Skeletal muscle satellite cell (primary cell): Measurements from ENCODE around the gene IRF4.

Experiments used
- H3K27me3 ChIP-seq: 2 replicates; pipeline ENCODE4 v1.7.0; 2013; ENCODE audit warnings: low read length; ENCODE audit not compliant: control insufficient read depth, insufficient read depth
- H3K36me3 ChIP-seq: 2 replicates; pipeline ENCODE4 v1.7.0; 2013; ENCODE audit warnings: mild to moderate bottlenecking, control low read depth, low read length; ENCODE audit not compliant: insufficient read depth
- H3K4me1 ChIP-seq: 2 replicates; pipeline ENCODE4 v1.7.0; 2013; ENCODE audit warnings: low read length; ENCODE audit not compliant: control insufficient read depth, insufficient read depth
- H3K4me2 ChIP-seq: 2 replicates; pipeline ENCODE4 v1.7.0; 2013; ENCODE audit warnings: mild to moderate bottlenecking, low read length
- H3K4me3 ChIP-seq: 2 replicates; pipeline ENCODE4 v1.7.0; 2013; ENCODE audit warnings: low read length
- H3K9ac ChIP-seq: 2 replicates; pipeline ENCODE4 v1.7.0; 2013; ENCODE audit warnings: mild to moderate bottlenecking, low read depth, low read length, moderate library complexity
- H3K9me3 ChIP-seq: replicated peaks from 2 replicates; pipeline ENCODE4 v1.7.0; 2013; ENCODE audit warnings: mild to moderate bottlenecking, control low read depth, low read length

The IRF4 gene

DNA sequence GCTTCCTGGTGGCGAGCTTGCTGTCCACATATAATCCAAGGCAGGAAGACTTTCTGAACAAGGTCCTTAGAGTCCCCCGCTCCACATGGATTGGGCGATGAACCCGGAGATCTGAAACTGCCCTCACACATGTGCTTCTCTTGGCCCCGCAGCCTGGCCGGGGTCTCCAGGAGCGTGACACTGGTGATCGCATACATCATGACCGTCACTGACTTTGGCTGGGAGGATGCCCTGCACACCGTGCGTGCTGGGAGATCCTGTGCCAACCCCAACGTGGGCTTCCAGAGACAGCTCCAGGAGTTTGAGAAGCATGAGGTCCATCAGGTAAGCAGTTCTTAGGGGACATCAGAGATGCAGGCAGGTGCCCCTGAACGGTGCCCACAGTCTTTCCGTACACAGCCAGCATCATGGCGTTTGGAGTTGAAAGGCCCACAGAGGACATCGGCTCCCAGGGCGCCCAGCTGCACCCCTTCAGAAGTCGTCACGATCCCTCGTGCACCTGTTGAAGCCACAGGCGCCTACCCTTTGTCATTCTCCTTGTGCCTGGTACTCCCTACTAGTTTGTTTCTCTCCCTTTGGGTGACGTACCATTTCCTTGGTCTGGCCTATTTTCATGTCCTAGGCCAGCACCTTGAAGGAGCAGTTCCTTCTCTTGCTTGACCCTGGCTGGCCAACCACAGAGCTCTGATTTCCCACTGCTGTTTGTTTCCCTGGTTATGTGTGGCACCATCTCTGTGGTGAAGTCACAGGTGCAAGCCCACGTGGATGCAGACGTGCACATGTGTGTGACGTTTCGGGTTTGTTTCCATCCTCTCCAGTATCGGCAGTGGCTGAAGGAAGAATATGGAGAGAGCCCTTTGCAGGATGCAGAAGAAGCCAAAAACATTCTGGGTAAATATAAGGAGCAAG is 43.3 kb upstream of the IRF4 start:
- Histone ChIP-seq H3K27me3 (no peaks in the 10 kb centered on the region), H3K36me3 (peaks cover 13% of the 10 kb centered on the region), H3K4me1 (peaks cover 6% of the 10 kb centered on the region), H3K9me3 (no peaks in the 10 kb centered on the region), H3K4me3 (no peak overlapping the region), H3K9ac (no peak overlapping the region), H3K4me2 (no peak overlapping the region)

DNA sequence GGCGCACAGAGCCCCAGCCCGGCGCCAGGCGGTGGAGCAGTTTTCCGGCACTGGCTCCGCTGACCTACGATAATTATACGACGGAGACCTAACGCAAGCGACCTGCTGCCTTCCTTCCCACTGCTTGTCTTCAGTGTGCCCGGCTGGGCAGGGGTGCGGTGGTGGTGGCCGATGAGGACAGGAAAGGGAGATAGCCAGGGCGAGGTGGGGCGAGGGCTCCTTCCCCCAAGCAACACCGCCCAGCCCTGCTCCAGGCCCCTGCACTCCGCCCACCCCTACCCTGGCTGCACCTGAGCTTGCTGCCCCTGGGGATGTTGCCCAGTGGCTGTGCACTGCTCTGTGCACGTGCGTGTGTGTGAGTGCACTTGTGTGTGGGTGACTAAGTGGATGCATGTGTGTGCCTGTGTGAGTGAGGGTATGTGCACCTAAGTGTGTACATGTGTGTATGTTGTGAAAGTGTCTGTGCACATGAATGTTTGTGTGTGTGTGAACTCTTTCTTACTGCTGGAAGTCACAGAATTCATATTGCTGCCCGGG is 42.6 kb upstream of the IRF4 start:
- Histone ChIP-seq H3K9ac (no peak overlapping the region), H3K27me3 (no peaks in the 10 kb centered on the region), H3K9me3 (no peaks in the 10 kb centered on the region), H3K36me3 (peaks cover 13% of the 10 kb centered on the region), H3K4me2 (no peak overlapping the region), H3K4me3 (no peak overlapping the region), H3K4me1 (peaks cover 6% of the 10 kb centered on the region)

- Histone ChIP-seq H3K27me3 (no peaks in the 10 kb centered on the region), H3K9me3 (no peaks in the 10 kb centered on the region), H3K36me3 (peaks cover 13% of the 10 kb centered on the region), H3K4me3 (no peak overlapping the region), H3K9ac (no peak overlapping the region), H3K4me1 (peaks cover 6% of the 10 kb centered on the region), H3K4me2 (no peak overlapping the region)
Observed at GRCh38 chr6:349491-349921, 42.0 kb upstream of the IRF4 start.

DNA sequence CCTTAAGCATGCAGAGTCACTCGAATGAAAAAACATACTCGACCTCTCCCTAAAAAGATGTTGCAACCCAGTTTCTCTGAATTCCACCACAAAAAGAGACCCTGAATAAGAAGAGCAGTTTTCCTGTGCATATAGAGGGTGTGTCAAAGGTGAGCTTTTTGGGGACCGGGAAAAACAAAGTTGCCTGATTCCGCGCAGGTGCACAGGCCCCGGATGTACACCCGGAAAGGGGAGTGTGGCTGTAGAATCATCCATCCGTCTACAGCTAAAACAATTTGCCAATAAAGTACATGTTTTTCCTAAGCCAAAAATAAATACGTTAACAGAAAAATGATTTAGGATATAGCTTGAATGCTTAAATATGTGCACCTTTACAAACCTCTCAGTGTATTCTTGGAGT is 41.2 kb upstream of the IRF4 start:
- Histone ChIP-seq H3K4me2 (no peak overlapping the region), H3K36me3 (peaks cover 13% of the 10 kb centered on the region), H3K27me3 (no peaks in the 10 kb centered on the region), H3K4me1 (peaks cover 6% of the 10 kb centered on the region), H3K9me3 (no peaks in the 10 kb centered on the region), H3K9ac (no peak overlapping the region), H3K4me3 (no peak overlapping the region)

- H3K36me3 ChIP-seq = peaks cover 13% of the 10 kb centered on the region
- H3K4me3 ChIP-seq = no peak overlapping the region
- no peak overlapping the region for H3K4me2 ChIP-seq
- no peaks in the 10 kb centered on the region for H3K9me3 ChIP-seq
- H3K27me3 ChIP-seq = no peaks in the 10 kb centered on the region
- H3K4me1 ChIP-seq = peaks cover under 1% of the 10 kb centered on the region
- H3K9ac ChIP-seq = no peak overlapping the region
Observed at GRCh38 chr6:351011-351866, 40.3 kb upstream of the IRF4 start.

- Histone ChIP-seq H3K9me3 (no peaks in the 10 kb centered on the region), H3K9ac (no peak overlapping the region), H3K4me1 (no peaks in the 10 kb centered on the region), H3K4me3 (no peak overlapping the region), H3K27me3 (no peaks in the 10 kb centered on the region), H3K4me2 (no peak overlapping the region), H3K36me3 (peaks cover 13% of the 10 kb centered on the region)
Observed at GRCh38 chr6:351867-352289, 39.7 kb upstream of the IRF4 start.

DNA sequence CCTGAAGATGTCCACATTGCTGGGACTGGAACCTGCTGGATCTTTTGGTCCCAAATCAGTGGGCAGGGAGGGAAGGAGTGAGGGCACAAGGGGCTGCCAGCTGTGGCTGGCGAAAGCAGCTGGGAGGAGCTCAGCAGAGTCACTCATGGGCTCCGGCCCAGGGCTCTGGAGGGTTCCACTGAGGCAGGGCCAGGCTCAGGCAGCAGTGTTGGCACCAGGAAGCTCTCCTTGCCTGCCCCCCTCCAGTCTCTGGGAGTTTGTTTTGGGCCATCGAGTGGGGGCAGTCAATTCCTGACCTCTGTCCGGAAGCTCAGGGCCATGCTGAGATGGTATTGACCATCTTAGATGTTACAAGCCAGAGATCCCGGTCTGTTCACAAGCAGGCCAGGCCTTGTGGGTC is 39.1 kb upstream of the IRF4 start:
- H3K4me3 ChIP-seq = no peak overlapping the region
- H3K9me3 ChIP-seq = no peaks in the 10 kb centered on the region
- H3K4me1 ChIP-seq = no peaks in the 10 kb centered on the region
- no peak overlapping the region for H3K9ac ChIP-seq
- H3K27me3 ChIP-seq = no peaks in the 10 kb centered on the region
- H3K36me3 ChIP-seq = peaks cover 11% of the 10 kb centered on the region
- no peak overlapping the region for H3K4me2 ChIP-seq

DNA sequence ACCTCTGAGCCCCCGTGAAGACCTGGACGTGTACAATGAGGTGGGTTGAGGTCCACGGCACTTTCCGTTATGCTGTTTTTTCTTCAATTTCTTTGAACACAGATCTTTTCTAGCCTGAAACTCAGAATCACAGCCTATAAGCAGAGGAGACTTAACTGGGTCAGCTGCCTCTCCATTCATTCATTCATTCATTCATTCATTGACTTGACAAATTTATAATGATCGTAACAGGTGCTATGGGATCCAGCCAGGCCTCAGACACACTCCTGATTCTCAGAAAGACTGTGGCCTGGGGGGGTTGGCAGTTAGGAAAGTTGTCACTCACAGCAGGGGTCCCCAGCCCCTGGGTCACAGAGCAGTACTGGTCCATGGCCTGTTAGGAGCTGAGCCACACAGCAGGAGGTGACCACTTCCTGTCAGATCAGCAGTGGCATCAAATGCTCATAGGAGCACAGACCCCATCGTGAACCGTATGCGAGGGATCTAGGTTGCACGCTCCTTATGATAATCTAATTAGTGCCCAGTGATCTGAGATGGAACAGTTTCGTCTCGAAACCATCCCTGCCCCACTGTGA is 38.6 kb upstream of the IRF4 start:
- H3K9ac ChIP-seq = no peak overlapping the region
- H3K9me3 ChIP-seq = no peaks in the 10 kb centered on the region
- H3K4me2 ChIP-seq = no peak overlapping the region

DNA sequence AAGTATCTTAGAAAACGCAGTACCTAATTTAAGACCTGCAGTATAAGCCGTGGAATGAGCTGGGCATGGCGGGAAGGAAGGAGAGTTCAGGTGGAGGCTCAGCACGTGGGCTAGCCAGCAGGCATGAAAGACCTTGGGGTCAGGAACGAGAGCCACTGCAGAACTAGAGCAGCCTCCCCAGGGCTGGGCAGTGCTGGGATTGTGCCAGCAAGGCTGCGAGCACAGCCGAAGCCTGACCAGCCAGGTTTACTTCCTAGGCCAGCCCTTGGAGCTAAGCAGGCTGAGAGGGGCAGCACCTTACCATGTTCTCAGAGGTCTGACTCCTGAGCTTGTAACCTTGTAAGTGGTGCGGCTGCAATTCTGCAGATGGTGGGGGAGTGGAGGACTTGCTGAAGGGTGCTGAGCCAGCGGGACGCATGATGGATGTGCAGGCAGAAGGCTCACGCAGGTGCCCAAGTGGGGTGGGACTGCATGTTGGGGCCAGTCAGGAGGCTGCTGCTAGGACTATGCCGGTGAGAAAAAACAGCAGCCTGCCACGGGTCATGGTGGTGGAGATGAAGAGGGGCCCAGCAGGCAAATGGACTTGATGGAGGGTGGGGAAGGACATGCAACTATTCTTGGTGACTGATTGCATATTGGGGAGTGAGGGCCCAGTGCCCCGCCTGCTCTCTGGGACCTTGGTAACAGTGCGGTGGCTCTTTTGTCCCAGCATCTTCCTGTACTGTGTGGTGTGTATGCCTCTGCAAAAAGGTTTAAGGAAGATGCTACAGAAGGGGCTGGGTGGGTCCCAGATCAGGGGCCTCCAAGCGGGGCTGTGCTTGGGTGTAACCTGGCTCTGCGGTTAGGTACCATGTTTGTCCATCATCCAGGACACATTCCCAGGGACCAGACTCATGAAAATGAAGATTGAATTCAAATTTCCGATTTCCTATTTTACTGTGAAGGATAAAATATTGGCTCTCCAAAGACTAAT is 37.6 kb upstream of the IRF4 start:
- peaks cover 2% of the 10 kb centered on the region for H3K36me3 ChIP-seq
- no peaks in the 10 kb centered on the region for H3K9me3 ChIP-seq
- no peak overlapping the region for H3K4me3 ChIP-seq

More for the DNA sequence above, 38.6 kb upstream of the IRF4 start:
- Histone ChIP-seq H3K27me3 (no peaks in the 10 kb centered on the region), H3K4me3 (no peak overlapping the region), H3K36me3 (peaks cover 9% of the 10 kb centered on the region), H3K4me1 (no peaks in the 10 kb centered on the region)

DNA sequence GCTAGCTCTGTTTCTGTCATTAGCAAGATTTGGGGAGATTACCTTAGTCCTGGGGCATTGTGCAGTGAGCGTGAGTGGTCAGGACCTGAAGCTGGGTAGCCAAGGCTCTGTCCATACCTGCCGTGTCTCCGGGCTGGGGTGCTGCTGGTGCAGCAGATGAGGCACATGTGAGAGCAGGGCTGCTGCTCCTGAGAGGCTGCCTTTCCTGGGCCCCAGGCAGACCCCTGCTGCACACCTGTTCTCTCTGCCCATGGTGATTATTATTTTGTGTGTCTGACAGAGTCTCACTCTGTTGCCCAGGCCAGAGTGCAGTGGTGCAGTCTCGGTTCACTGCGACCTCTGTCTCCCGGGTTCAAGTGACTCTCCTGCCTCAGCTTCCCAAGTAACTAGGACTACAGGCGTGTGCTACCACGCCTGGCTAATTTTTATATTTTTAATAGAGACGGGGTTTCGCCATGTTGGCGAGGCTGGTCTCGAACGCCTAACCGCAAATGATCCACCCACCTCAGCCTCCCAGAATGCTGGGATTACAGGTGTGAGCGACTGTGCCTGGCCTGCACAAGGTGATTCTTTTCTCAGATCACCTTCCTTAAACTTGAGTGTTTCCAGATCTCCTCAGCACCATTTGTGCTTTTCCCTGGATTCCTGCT is 36.8 kb upstream of the IRF4 start:
- Histone ChIP-seq H3K4me2 (no peak overlapping the region), H3K9me3 (no peaks in the 10 kb centered on the region), H3K9ac (no peak overlapping the region), H3K27me3 (no peaks in the 10 kb centered on the region), H3K4me1 (no peaks in the 10 kb centered on the region), H3K4me3 (no peak overlapping the region), H3K36me3 (no peaks in the 10 kb centered on the region)

More for the DNA sequence above, 37.6 kb upstream of the IRF4 start:
- no peak overlapping the region for H3K9ac ChIP-seq
- no peaks in the 10 kb centered on the region for H3K4me1 ChIP-seq
- no peak overlapping the region for H3K4me2 ChIP-seq
- H3K27me3 ChIP-seq = no peaks in the 10 kb centered on the region
